ENCODE results near the gene UNC5C. TPM values are rescaled to one million over a fixed set of nuclear protein-coding genes. Genes with fewer than 3 reads are reported as not detected.
A peak's percentile ranks its signal among the peaks of the same experiment; 100 is the strongest.

The UNC5C gene
- total RNA-seq, 1 experiment from 2014 or later, result 1.0 TPM

DNA sequence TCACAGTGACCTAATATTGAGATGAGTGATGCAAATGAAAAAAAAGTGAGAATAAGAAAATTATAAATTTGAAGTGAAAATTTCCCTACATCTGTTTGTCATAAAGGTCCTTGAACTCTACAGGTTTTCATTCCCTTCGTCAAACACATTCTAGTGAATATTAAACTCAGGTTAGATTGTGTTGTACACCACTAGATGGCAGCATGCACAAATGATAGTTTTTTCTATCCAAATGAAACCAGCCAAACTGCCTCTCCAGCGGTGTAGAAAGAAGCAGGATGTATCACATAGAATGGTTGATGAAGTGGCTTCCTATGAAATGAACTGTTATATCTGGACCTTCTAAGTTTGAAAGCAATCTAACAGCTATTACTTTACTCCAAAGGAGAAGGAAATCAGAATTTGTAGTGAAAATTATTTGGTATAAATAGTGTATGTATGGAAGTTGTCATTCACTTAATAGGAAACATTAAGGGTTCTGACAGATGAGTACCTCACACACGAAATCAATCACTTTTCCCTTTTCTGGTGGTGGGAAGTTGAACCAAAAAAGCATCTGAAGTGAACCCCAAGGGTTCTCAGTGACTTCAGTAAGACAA is 382.7 kb downstream of the UNC5C start:
- no peaks in the 10 kb centered on the region for H3K9me3 Mint-ChIP-seq
- H3K36me3 Mint-ChIP-seq, result no peaks in the 10 kb centered on the region
- ATAC-seq, result peak; percentile 50
- H3K27ac Mint-ChIP-seq, result no peak overlapping the region
- CTCF ChIA-PET, result no interaction called here
- DNase-seq (ENCODE audit: low spot score), result no peak
- no peak overlapping the region for H3K4me3 Mint-ChIP-seq
- H3K27me3 Mint-ChIP-seq (ENCODE audit: low read depth), result no peaks in the 10 kb centered on the region
- POLR2A ChIA-PET, result no interaction called here
- peaks cover 5% of the 10 kb centered on the region for H3K4me1 Mint-ChIP-seq
- TF ChIP-seq, protein P1, sequence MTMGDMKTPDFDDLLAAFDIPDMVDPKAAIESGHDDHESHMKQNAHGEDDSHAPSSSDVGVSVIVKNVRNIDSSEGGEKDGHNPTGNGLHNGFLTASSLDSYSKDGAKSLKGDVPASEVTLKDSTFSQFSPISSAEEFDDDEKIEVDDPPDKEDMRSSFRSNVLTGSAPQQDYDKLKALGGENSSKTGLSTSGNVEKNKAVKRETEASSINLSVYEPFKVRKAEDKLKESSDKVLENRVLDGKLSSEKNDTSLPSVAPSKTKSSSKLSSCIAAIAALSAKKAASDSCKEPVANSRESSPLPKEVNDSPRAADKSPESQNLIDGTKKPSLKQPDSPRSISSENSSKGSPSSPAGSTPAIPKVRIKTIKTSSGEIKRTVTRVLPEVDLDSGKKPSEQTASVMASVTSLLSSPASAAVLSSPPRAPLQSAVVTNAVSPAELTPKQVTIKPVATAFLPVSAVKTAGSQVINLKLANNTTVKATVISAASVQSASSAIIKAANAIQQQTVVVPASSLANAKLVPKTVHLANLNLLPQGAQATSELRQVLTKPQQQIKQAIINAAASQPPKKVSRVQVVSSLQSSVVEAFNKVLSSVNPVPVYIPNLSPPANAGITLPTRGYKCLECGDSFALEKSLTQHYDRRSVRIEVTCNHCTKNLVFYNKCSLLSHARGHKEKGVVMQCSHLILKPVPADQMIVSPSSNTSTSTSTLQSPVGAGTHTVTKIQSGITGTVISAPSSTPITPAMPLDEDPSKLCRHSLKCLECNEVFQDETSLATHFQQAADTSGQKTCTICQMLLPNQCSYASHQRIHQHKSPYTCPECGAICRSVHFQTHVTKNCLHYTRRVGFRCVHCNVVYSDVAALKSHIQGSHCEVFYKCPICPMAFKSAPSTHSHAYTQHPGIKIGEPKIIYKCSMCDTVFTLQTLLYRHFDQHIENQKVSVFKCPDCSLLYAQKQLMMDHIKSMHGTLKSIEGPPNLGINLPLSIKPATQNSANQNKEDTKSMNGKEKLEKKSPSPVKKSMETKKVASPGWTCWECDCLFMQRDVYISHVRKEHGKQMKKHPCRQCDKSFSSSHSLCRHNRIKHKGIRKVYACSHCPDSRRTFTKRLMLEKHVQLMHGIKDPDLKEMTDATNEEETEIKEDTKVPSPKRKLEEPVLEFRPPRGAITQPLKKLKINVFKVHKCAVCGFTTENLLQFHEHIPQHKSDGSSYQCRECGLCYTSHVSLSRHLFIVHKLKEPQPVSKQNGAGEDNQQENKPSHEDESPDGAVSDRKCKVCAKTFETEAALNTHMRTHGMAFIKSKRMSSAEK (CRISPR knock-in tag; IDR thresholded peaks at IDR 0.05; ENCODE audit: borderline replicate concordance), result no peak
- TF ChIP-seq, protein P2, sequence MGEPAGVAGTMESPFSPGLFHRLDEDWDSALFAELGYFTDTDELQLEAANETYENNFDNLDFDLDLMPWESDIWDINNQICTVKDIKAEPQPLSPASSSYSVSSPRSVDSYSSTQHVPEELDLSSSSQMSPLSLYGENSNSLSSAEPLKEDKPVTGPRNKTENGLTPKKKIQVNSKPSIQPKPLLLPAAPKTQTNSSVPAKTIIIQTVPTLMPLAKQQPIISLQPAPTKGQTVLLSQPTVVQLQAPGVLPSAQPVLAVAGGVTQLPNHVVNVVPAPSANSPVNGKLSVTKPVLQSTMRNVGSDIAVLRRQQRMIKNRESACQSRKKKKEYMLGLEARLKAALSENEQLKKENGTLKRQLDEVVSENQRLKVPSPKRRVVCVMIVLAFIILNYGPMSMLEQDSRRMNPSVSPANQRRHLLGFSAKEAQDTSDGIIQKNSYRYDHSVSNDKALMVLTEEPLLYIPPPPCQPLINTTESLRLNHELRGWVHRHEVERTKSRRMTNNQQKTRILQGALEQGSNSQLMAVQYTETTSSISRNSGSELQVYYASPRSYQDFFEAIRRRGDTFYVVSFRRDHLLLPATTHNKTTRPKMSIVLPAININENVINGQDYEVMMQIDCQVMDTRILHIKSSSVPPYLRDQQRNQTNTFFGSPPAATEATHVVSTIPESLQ (CRISPR knock-in tag; IDR thresholded peaks at IDR 0.05), result no peak
- TF ChIP-seq, protein P3, sequence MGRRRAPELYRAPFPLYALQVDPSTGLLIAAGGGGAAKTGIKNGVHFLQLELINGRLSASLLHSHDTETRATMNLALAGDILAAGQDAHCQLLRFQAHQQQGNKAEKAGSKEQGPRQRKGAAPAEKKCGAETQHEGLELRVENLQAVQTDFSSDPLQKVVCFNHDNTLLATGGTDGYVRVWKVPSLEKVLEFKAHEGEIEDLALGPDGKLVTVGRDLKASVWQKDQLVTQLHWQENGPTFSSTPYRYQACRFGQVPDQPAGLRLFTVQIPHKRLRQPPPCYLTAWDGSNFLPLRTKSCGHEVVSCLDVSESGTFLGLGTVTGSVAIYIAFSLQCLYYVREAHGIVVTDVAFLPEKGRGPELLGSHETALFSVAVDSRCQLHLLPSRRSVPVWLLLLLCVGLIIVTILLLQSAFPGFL (CRISPR knock-in tag; IDR thresholded peaks at IDR 0.05; ENCODE audit: borderline replicate concordance), result no peak
- TF ChIP-seq, protein P4, sequence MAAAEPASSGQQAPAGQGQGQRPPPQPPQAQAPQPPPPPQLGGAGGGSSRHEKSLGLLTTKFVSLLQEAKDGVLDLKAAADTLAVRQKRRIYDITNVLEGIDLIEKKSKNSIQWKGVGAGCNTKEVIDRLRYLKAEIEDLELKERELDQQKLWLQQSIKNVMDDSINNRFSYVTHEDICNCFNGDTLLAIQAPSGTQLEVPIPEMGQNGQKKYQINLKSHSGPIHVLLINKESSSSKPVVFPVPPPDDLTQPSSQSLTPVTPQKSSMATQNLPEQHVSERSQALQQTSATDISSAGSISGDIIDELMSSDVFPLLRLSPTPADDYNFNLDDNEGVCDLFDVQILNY (CRISPR knock-in tag; IDR thresholded peaks at IDR 0.05), result no peak
- TF ChIP-seq GTF2I (CRISPR knock-in tag; conservative IDR thresholded peaks at IDR 0.05) (no peak), FOXJ3 (CRISPR knock-in tag; IDR thresholded peaks at IDR 0.05; ENCODE audit: borderline replicate concordance) (no peak)
- TF ChIP-seq, protein P5, sequence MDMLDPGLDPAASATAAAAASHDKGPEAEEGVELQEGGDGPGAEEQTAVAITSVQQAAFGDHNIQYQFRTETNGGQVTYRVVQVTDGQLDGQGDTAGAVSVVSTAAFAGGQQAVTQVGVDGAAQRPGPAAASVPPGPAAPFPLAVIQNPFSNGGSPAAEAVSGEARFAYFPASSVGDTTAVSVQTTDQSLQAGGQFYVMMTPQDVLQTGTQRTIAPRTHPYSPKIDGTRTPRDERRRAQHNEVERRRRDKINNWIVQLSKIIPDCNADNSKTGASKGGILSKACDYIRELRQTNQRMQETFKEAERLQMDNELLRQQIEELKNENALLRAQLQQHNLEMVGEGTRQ (CRISPR knock-in tag; IDR thresholded peaks at IDR 0.05), result no peak
- TF ChIP-seq, protein P6, sequence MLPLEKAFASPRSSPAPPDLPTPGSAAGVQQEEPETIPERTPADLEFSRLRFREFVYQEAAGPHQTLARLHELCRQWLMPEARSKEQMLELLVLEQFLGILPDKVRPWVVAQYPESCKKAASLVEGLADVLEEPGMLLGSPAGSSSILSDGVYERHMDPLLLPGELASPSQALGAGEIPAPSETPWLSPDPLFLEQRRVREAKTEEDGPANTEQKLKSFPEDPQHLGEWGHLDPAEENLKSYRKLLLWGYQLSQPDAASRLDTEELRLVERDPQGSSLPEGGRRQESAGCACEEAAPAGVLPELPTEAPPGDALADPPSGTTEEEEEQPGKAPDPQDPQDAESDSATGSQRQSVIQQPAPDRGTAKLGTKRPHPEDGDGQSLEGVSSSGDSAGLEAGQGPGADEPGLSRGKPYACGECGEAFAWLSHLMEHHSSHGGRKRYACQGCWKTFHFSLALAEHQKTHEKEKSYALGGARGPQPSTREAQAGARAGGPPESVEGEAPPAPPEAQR (CRISPR knock-in tag; IDR thresholded peaks at IDR 0.05), result no peak
- TF ChIP-seq, protein P7, sequence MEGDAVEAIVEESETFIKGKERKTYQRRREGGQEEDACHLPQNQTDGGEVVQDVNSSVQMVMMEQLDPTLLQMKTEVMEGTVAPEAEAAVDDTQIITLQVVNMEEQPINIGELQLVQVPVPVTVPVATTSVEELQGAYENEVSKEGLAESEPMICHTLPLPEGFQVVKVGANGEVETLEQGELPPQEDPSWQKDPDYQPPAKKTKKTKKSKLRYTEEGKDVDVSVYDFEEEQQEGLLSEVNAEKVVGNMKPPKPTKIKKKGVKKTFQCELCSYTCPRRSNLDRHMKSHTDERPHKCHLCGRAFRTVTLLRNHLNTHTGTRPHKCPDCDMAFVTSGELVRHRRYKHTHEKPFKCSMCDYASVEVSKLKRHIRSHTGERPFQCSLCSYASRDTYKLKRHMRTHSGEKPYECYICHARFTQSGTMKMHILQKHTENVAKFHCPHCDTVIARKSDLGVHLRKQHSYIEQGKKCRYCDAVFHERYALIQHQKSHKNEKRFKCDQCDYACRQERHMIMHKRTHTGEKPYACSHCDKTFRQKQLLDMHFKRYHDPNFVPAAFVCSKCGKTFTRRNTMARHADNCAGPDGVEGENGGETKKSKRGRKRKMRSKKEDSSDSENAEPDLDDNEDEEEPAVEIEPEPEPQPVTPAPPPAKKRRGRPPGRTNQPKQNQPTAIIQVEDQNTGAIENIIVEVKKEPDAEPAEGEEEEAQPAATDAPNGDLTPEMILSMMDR (IDR thresholded peaks at IDR 0.05), result peak; percentile 44; the same call in 1 of the 2 replicates

DNA sequence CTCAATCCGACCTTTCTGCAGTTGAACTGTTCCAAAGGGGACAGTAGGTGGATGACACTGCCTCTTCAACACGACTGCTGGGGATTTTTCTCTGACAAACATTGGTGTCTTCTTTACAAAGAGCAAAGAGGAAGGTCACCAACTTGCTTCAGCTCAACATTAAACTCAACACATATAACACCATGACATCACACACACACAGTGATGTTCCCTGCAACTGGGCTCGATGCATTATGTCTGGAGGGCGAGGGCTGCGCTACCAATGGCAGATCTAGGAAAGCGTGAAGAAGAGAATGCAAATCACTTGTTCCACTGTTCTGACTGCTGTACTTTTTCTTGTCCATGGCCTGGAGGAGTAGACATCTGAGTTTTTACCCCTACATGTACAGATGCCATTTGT is 385.9 kb downstream of the UNC5C start:
- DNase-seq (ENCODE audit: low spot score) (no peak), ATAC-seq (no peak)
- CTCF ChIA-PET, result no interaction called here
- no peaks in the 10 kb centered on the region for H3K9me3 Mint-ChIP-seq
- no peaks in the 10 kb centered on the region for H3K27me3 Mint-ChIP-seq (ENCODE audit: low read depth)
- no peak overlapping the region for H3K4me3 Mint-ChIP-seq
- POLR2A ChIA-PET, result no interaction called here
- H3K4me1 Mint-ChIP-seq, result peaks cover 24% of the 10 kb centered on the region
- no peak overlapping the region for H3K27ac Mint-ChIP-seq
- H3K36me3 Mint-ChIP-seq, result no peaks in the 10 kb centered on the region
- no peak for TF ChIP-seq MYBL2 (CRISPR knock-in tag; IDR thresholded peaks at IDR 0.05)
- no peak for TF ChIP-seq JUN (CRISPR knock-in tag; IDR thresholded peaks at IDR 0.05)
- no peak for TF ChIP-seq CBFB (CRISPR knock-in tag; IDR thresholded peaks at IDR 0.05; ENCODE audit: low read depth)
- no peak for TF ChIP-seq KAT7 (CRISPR knock-in tag; IDR thresholded peaks at IDR 0.05; ENCODE audit: borderline replicate concordance)
- TF ChIP-seq, protein P8, sequence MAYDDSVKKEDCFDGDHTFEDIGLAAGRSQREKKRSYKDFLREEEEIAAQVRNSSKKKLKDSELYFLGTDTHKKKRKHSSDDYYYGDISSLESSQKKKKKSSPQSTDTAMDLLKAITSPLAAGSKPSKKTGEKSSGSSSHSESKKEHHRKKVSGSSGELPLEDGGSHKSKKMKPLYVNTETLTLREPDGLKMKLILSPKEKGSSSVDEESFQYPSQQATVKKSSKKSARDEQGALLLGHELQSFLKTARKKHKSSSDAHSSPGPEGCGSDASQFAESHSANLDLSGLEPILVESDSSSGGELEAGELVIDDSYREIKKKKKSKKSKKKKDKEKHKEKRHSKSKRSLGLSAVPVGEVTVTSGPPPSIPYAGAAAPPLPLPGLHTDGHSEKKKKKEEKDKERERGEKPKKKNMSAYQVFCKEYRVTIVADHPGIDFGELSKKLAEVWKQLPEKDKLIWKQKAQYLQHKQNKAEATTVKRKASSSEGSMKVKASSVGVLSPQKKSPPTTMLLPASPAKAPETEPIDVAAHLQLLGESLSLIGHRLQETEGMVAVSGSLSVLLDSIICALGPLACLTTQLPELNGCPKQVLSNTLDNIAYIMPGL (CRISPR knock-in tag; IDR thresholded peaks at IDR 0.05), result no peak
- TF ChIP-seq, protein P1 (CRISPR knock-in tag; IDR thresholded peaks at IDR 0.05; ENCODE audit: borderline replicate concordance), result no peak
